Measurements from ENCODE around the gene LIME1. TPM values are rescaled to one million over a fixed set of nuclear protein-coding genes. Genes with fewer than 3 reads are reported as not detected.

LIME1 gene
- polyA plus RNA-seq, 3 donors = 0.39 to 8.8 (median 0.62) TPM

DNA sequence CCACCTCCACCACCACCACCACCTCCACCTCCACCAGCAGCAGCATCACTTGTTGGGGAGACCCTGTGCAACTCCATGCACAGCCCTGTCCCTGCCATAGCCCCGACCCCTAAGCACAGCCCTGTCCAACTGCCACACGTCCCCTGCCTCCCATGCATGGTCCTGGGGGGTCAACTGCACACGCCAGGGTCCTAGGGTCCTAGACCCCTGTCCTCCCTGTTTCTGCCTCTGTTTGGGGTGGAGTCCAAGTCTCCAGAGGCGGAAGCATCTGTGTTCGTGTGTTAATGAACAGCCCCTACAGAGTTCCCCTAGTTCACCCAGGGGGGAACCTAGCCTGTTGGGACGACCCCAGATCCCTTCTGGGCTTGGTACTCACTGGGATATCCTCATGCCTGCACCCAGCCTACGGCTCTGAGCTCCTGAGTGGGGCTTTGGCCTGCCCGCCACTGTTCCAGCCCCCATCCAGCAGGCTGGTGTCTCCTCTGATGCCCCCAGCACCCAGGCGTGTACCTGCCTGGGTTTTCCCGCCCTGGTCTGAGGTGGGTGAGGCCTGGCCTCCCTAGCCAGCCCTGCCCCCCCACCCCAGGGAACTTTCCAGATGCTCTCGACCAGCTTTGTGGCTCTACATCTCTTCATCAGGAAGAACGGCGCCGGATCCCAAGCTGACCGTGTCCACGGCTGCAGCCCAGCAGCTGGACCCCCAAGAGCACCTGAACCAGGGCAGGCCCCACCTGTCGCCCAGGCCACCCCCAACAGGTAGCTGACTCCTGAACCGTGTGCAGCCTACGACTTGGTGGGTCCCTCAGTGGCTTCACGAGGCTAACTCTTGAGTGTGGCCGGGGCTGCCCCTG, 42.5 kb upstream of the LIME1 start:
- H3K4me1 Mint-ChIP-seq = peaks cover 16% of the 10 kb centered on the region
- H3K27me3 Mint-ChIP-seq (ENCODE audit: low read depth in 3 of 3) = peaks cover 2 to 21% (median 3%) of the 10 kb centered on the region in 3 donors
- H3K27ac Mint-ChIP-seq = peak overlapping the region in 1 of 7 donors; percentile 5
- Histone ChIP-seq H3K27ac (ENCODE audit: low read depth in 1 of 2, low read length in 2 of 2) (no peak overlapping the region), H2AFZ (ENCODE audit: insufficient read depth, low read depth, low read length, poor library complexity, severe bottlenecking) (no peak overlapping the region), H3K27me3 (ENCODE audit: control insufficient read depth in 2 of 2, insufficient read depth in 2 of 2, low read length in 2 of 2) (peaks cover 0 to 12% of the 10 kb centered on the region in 2 donors), H3K9me3 (replicated peaks in 1 of 2; ENCODE audit: control insufficient read depth in 1 of 2, insufficient read depth in 1 of 2, low read length in 2 of 2) (no peaks in the 10 kb centered on the region), H3K79me2 (ENCODE audit: insufficient read depth, low read length) (no peaks in the 10 kb centered on the region), H3K9ac (ENCODE audit: insufficient read depth, low read length, poor library complexity, severe bottlenecking) (no peak overlapping the region), H3K4me1 (ENCODE audit: control insufficient read depth in 1 of 2, insufficient read depth in 2 of 2, low read length in 2 of 2) (peaks cover 16% of the 10 kb centered on the region in 2 donors), H3K4me2 (replicated peaks; ENCODE audit: extremely low read depth, low read length, poor library complexity, severe bottlenecking) (no peak overlapping the region), H4K20me1 (ENCODE audit: insufficient read depth, low read length) (peaks cover 30% of the 10 kb centered on the region), H3K4me3 (replicated peaks in 1 of 3; ENCODE audit: low read depth in 2 of 3, low read length in 3 of 3) (no peak overlapping the region), H3K36me3 (replicated peaks in 1 of 2; ENCODE audit: control insufficient read depth in 1 of 2, insufficient read depth in 2 of 2, low read length in 2 of 2) (peaks cover 0 to 11% of the 10 kb centered on the region in 2 donors)
- TF ChIP-seq, protein P1, sequence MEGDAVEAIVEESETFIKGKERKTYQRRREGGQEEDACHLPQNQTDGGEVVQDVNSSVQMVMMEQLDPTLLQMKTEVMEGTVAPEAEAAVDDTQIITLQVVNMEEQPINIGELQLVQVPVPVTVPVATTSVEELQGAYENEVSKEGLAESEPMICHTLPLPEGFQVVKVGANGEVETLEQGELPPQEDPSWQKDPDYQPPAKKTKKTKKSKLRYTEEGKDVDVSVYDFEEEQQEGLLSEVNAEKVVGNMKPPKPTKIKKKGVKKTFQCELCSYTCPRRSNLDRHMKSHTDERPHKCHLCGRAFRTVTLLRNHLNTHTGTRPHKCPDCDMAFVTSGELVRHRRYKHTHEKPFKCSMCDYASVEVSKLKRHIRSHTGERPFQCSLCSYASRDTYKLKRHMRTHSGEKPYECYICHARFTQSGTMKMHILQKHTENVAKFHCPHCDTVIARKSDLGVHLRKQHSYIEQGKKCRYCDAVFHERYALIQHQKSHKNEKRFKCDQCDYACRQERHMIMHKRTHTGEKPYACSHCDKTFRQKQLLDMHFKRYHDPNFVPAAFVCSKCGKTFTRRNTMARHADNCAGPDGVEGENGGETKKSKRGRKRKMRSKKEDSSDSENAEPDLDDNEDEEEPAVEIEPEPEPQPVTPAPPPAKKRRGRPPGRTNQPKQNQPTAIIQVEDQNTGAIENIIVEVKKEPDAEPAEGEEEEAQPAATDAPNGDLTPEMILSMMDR (IDR thresholded peaks at IDR 0.05) = no peak
- no peak overlapping the region for H3K4me3 Mint-ChIP-seq
- intact Hi-C loops (cut with micrococcal nuclease) = no loop called here
- no peak for DNase-seq
- H3K36me3 Mint-ChIP-seq = peaks cover 5 to 13% of the 10 kb centered on the region in 2 donors
- no peaks in the 10 kb centered on the region for H3K9me3 Mint-ChIP-seq
- WGBS (ENCODE audit: insufficient coverage) = 98% methylated on average over 17 of the region's 21 CpGs

DNA sequence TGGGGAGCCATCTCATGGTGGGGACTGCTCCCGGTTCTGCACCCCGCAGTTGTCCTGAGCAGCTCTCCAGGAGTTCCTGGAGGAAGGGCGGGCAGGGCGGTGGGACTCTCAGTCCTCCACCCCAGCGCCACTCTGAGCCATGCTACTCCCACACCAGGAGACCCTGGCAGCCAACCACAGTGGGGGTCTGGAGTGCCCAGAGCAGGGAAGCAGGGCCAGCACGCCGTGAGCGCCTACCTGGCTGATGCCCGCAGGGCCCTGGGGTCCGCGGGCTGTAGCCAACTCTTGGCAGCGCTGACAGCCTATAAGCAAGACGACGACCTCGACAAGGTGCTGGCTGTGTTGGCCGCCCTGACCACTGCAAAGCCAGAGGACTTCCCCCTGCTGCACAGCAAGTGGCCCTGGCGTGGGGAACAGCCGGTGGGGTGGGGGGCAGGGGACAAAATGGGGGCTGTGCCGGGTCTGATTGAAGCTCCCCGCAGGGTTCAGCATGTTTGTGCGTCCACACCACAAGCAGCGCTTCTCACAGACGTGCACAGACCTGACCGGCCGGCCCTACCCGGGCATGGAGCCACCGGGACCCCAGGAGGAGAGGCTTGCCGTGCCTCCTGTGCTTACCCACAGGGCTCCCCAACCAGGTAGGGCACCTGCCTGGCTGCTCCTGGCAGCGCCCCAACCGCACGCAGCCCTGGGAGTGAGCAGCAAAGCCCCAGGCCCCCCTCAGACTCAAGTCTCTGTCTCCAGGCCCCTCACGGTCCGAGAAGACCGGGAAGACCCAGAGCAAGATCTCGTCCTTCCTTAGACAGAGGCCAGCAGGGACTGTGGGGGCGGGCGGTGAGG, 41.7 kb upstream of the LIME1 start:
- Histone ChIP-seq H3K36me3 (replicated peaks in 1 of 2; ENCODE audit: control insufficient read depth in 1 of 2, insufficient read depth in 2 of 2, low read length in 2 of 2) (peaks cover 0 to 11% of the 10 kb centered on the region in 2 donors), H3K4me1 (ENCODE audit: control insufficient read depth in 1 of 2, insufficient read depth in 2 of 2, low read length in 2 of 2) (peaks cover 16% of the 10 kb centered on the region in 2 donors), H3K4me2 (replicated peaks; ENCODE audit: extremely low read depth, low read length, poor library complexity, severe bottlenecking) (no peak overlapping the region), H2AFZ (ENCODE audit: insufficient read depth, low read depth, low read length, poor library complexity, severe bottlenecking) (no peak overlapping the region), H3K4me3 (replicated peaks in 1 of 3; ENCODE audit: low read depth in 2 of 3, low read length in 3 of 3) (no peak overlapping the region), H4K20me1 (ENCODE audit: insufficient read depth, low read length) (peaks cover 38% of the 10 kb centered on the region), H3K27ac (ENCODE audit: low read depth in 1 of 2, low read length in 2 of 2) (no peak overlapping the region), H3K79me2 (ENCODE audit: insufficient read depth, low read length) (no peaks in the 10 kb centered on the region), H3K9me3 (replicated peaks in 1 of 2; ENCODE audit: control insufficient read depth in 1 of 2, insufficient read depth in 1 of 2, low read length in 2 of 2) (no peaks in the 10 kb centered on the region), H3K9ac (ENCODE audit: insufficient read depth, low read length, poor library complexity, severe bottlenecking) (no peak overlapping the region), H3K27me3 (ENCODE audit: control insufficient read depth in 2 of 2, insufficient read depth in 2 of 2, low read length in 2 of 2) (peaks cover 0 to 12% of the 10 kb centered on the region in 2 donors)
- Mint-ChIP-seq H3K9me3 (no peaks in the 10 kb centered on the region), H3K27ac (no peak overlapping the region), H3K27me3 (ENCODE audit: low read depth in 3 of 3) (peaks cover 2 to 21% (median 3%) of the 10 kb centered on the region in 3 donors), H3K4me1 (peaks cover 16% of the 10 kb centered on the region), H3K36me3 (peaks cover 5 to 13% of the 10 kb centered on the region in 2 donors), H3K4me3 (no peak overlapping the region)
- WGBS (ENCODE audit: insufficient coverage) = 99% methylated on average over 33 of the region's 37 CpGs
- intact Hi-C loops (cut with micrococcal nuclease) = no loop called here
- TF ChIP-seq, protein P1 (IDR thresholded peaks at IDR 0.05) = no peak
- DNase-seq = no peak
